ENCODE results near the gene DCUN1D4.
"Not testable (repeated sequence)": the region's sequence is repeated elsewhere in the genome, so short reads cannot be mapped to it uniquely, and the experiment has no call there.

The DCUN1D4 gene

GRCh38 chr4:51932261-51932660 lies 89.3 kb downstream of the DCUN1D4 start:
- Histone ChIP-seq H3K9ac (ENCODE audit: low read length) (no peak overlapping the region), H2AFZ (ENCODE audit: low read depth, low read length) (no peak overlapping the region), H3K27ac (ENCODE audit: low read length, poor library complexity, severe bottlenecking) (no peak overlapping the region), H3K4ac (ENCODE audit: low read depth in 1 of 2, low read length in 2 of 2) (no peak overlapping the region), H3K18ac (ENCODE audit: low read depth in 1 of 2, low read length in 2 of 2) (no peak overlapping the region), H3K23ac (ENCODE audit: low read length in 2 of 2) (no peak overlapping the region), H3K79me1 (replicated peaks; ENCODE audit: low read length, poor library complexity, severe bottlenecking) (no peaks in the 10 kb centered on the region), H3K4me3 (ENCODE audit: insufficient read depth in 1 of 2, low read depth in 1 of 2, low read length in 2 of 2) (no peak overlapping the region), H2BK5ac (ENCODE audit: low read depth, low read length, poor library complexity, severe bottlenecking) (no peak overlapping the region), H3K4me2 (ENCODE audit: low read length, poor library complexity, severe bottlenecking) (no peak overlapping the region), H4K8ac (ENCODE audit: low read length) (no peak overlapping the region), H4K91ac (ENCODE audit: low read length) (no peak overlapping the region), H2BK12ac (ENCODE audit: low read length in 2 of 2) (no peak overlapping the region), H3K4me1 (ENCODE audit: control insufficient read depth, insufficient read depth, low read depth, low read length) (no peaks in the 10 kb centered on the region), H3K27me3 (ENCODE audit: control insufficient read depth in 1 of 2, insufficient read depth in 1 of 2, low read length in 2 of 2) (peaks cover 0 to 4% of the 10 kb centered on the region in 2 experiments), H3K36me3 (ENCODE audit: control insufficient read depth in 1 of 2, insufficient read depth in 2 of 2, low read depth in 1 of 2, low read length in 2 of 2) (no peaks in the 10 kb centered on the region), H3K14ac (ENCODE audit: low read length in 2 of 2) (no peak overlapping the region), H2BK120ac (ENCODE audit: low read depth, low read length) (no peak overlapping the region), H3K9me3 (ENCODE audit: control insufficient read depth, low read length) (no peaks in the 10 kb centered on the region), H2BK15ac (ENCODE audit: low read depth, poor library complexity, severe bottlenecking) (no peak overlapping the region), H2AK5ac (ENCODE audit: low read length, severe bottlenecking) (no peak overlapping the region)
- no peak for DNase-seq
- WGBS, result 67% methylated on average over 2 of the region's 2 CpGs

GRCh38 chr4:51932684-51933083 lies 89.7 kb downstream of the DCUN1D4 start:
- Histone ChIP-seq H3K79me1 (replicated peaks; ENCODE audit: low read length, poor library complexity, severe bottlenecking) (no peaks in the 10 kb centered on the region), H3K4me2 (ENCODE audit: low read length, poor library complexity, severe bottlenecking) (no peak overlapping the region), H3K27me3 (ENCODE audit: control insufficient read depth in 1 of 2, insufficient read depth in 1 of 2, low read length in 2 of 2) (peaks cover 0 to 4% of the 10 kb centered on the region in 2 experiments), H3K4ac (ENCODE audit: low read depth in 1 of 2, low read length in 2 of 2) (no peak overlapping the region), H3K4me1 (ENCODE audit: control insufficient read depth, insufficient read depth, low read depth, low read length) (no peaks in the 10 kb centered on the region), H2BK120ac (ENCODE audit: low read depth, low read length) (no peak overlapping the region), H3K9ac (ENCODE audit: low read length) (no peak overlapping the region), H2AK5ac (ENCODE audit: low read length, severe bottlenecking) (no peak overlapping the region), H4K8ac (ENCODE audit: low read length) (no peak overlapping the region), H3K4me3 (ENCODE audit: insufficient read depth in 1 of 2, low read depth in 1 of 2, low read length in 2 of 2) (no peak overlapping the region), H3K27ac (ENCODE audit: low read length, poor library complexity, severe bottlenecking) (no peak overlapping the region), H4K91ac (ENCODE audit: low read length) (no peak overlapping the region), H2AFZ (ENCODE audit: low read depth, low read length) (no peak overlapping the region), H3K14ac (ENCODE audit: low read length in 2 of 2) (no peak overlapping the region), H3K36me3 (ENCODE audit: control insufficient read depth in 1 of 2, insufficient read depth in 2 of 2, low read depth in 1 of 2, low read length in 2 of 2) (no peaks in the 10 kb centered on the region), H3K23ac (ENCODE audit: low read length in 2 of 2) (no peak overlapping the region), H2BK5ac (ENCODE audit: low read depth, low read length, poor library complexity, severe bottlenecking) (no peak overlapping the region), H2BK12ac (ENCODE audit: low read length in 2 of 2) (no peak overlapping the region), H3K18ac (ENCODE audit: low read depth in 1 of 2, low read length in 2 of 2) (no peak overlapping the region), H2BK15ac (ENCODE audit: low read depth, poor library complexity, severe bottlenecking) (no peak overlapping the region), H3K9me3 (ENCODE audit: control insufficient read depth, low read length) (no peaks in the 10 kb centered on the region)
- WGBS, result 70% methylated on average over 2 of the region's 3 CpGs
- DNase-seq, result no peak

GRCh38 chr4:51940460-51940859 lies 97.5 kb downstream of the DCUN1D4 start:
- not testable (repeated sequence) for H2BK15ac ChIP-seq (ENCODE audit: low read depth, poor library complexity, severe bottlenecking); H3K18ac ChIP-seq (ENCODE audit: low read depth in 1 of 2, low read length in 2 of 2); DNase-seq; H3K79me1 ChIP-seq (replicated peaks; ENCODE audit: low read length, poor library complexity, severe bottlenecking); H3K27me3 ChIP-seq (ENCODE audit: control insufficient read depth in 1 of 2, insufficient read depth in 1 of 2, low read length in 2 of 2); H4K91ac ChIP-seq (ENCODE audit: low read length); H3K23ac ChIP-seq (ENCODE audit: low read length in 2 of 2); H3K4me2 ChIP-seq (ENCODE audit: low read length, poor library complexity, severe bottlenecking); H3K14ac ChIP-seq (ENCODE audit: low read length in 2 of 2); H2AFZ ChIP-seq (ENCODE audit: low read depth, low read length); H3K9me3 ChIP-seq (ENCODE audit: control insufficient read depth, low read length); H2BK5ac ChIP-seq (ENCODE audit: low read depth, low read length, poor library complexity, severe bottlenecking); H3K4ac ChIP-seq (ENCODE audit: low read depth in 1 of 2, low read length in 2 of 2); H3K27ac ChIP-seq (ENCODE audit: low read length, poor library complexity, severe bottlenecking); H2BK12ac ChIP-seq (ENCODE audit: low read length in 2 of 2); H4K8ac ChIP-seq (ENCODE audit: low read length); H3K9ac ChIP-seq (ENCODE audit: low read length); H2AK5ac ChIP-seq (ENCODE audit: low read length, severe bottlenecking); H3K36me3 ChIP-seq (ENCODE audit: control insufficient read depth in 1 of 2, insufficient read depth in 2 of 2, low read depth in 1 of 2, low read length in 2 of 2); H3K4me3 ChIP-seq (ENCODE audit: insufficient read depth in 1 of 2, low read depth in 1 of 2, low read length in 2 of 2); H2BK120ac ChIP-seq (ENCODE audit: low read depth, low read length)
- WGBS, result 86% methylated on average over 13 of the region's 13 CpGs
- peaks cover 10% of the 10 kb centered on the region for H3K4me1 ChIP-seq (ENCODE audit: control insufficient read depth, insufficient read depth, low read depth, low read length)

GRCh38 chr4:51942108-51942832 lies 99.3 kb downstream of the DCUN1D4 start:
- H3K36me3 ChIP-seq (ENCODE audit: control insufficient read depth in 1 of 2, insufficient read depth in 2 of 2, low read depth in 1 of 2, low read length in 2 of 2), result no peaks in the 10 kb centered on the region
- no peaks in the 10 kb centered on the region for H3K9me3 ChIP-seq (ENCODE audit: control insufficient read depth, low read length)
- no peak overlapping the region for H3K4ac ChIP-seq (ENCODE audit: low read depth in 1 of 2, low read length in 2 of 2)
- WGBS, result 70% methylated on average over 5 of the region's 6 CpGs
- DNase-seq, result no peak
- no peak overlapping the region for H3K23ac ChIP-seq (ENCODE audit: low read length in 2 of 2)
- H2BK5ac ChIP-seq (ENCODE audit: low read depth, low read length, poor library complexity, severe bottlenecking), result no peak overlapping the region
- no peak overlapping the region for H3K4me3 ChIP-seq (ENCODE audit: insufficient read depth in 1 of 2, low read depth in 1 of 2, low read length in 2 of 2)
- H3K27ac ChIP-seq (ENCODE audit: low read length, poor library complexity, severe bottlenecking), result peak overlapping the region; percentile 63
- H2AFZ ChIP-seq (ENCODE audit: low read depth, low read length), result no peak overlapping the region
- no peak overlapping the region for H3K18ac ChIP-seq (ENCODE audit: low read depth in 1 of 2, low read length in 2 of 2)
- no peak overlapping the region for H3K9ac ChIP-seq (ENCODE audit: low read length)
- H2BK12ac ChIP-seq (ENCODE audit: low read length in 2 of 2), result no peak overlapping the region
- H2AK5ac ChIP-seq (ENCODE audit: low read length, severe bottlenecking), result peak overlapping the region; percentile 90
- no peaks in the 10 kb centered on the region for H3K79me1 ChIP-seq (replicated peaks; ENCODE audit: low read length, poor library complexity, severe bottlenecking)
- no peak overlapping the region for H3K14ac ChIP-seq (ENCODE audit: low read length in 2 of 2)
- no peak overlapping the region for H2BK120ac ChIP-seq (ENCODE audit: low read depth, low read length)
- peaks cover 10% of the 10 kb centered on the region for H3K4me1 ChIP-seq (ENCODE audit: control insufficient read depth, insufficient read depth, low read depth, low read length)
- H4K8ac ChIP-seq (ENCODE audit: low read length), result no peak overlapping the region
- H3K27me3 ChIP-seq (ENCODE audit: control insufficient read depth in 1 of 2, insufficient read depth in 1 of 2, low read length in 2 of 2), result no peaks in the 10 kb centered on the region
- no peak overlapping the region for H3K4me2 ChIP-seq (ENCODE audit: low read length, poor library complexity, severe bottlenecking)
- no peak overlapping the region for H4K91ac ChIP-seq (ENCODE audit: low read length)
- H2BK15ac ChIP-seq (ENCODE audit: low read depth, poor library complexity, severe bottlenecking), result no peak overlapping the region

Measured in mesenchymal stem cell (in vitro differentiated cells and primary cell).